HG02938 (cell line): ENCODE results near the gene LILRB1.
"Not testable (repeated sequence)": the region's sequence is repeated elsewhere in the genome, so short reads cannot be mapped to it uniquely, and the experiment has no call there.

Experiments used
- ATAC-seq: cut with Tn5 transposase; IDR thresholded peaks from one replicate; pipeline ENCODE4 v1.9.1; 2021; ENCODE audit warnings: mild to moderate bottlenecking, moderate library complexity; ENCODE audit not compliant: unreplicated experiment

The LILRB1 gene

DNA sequence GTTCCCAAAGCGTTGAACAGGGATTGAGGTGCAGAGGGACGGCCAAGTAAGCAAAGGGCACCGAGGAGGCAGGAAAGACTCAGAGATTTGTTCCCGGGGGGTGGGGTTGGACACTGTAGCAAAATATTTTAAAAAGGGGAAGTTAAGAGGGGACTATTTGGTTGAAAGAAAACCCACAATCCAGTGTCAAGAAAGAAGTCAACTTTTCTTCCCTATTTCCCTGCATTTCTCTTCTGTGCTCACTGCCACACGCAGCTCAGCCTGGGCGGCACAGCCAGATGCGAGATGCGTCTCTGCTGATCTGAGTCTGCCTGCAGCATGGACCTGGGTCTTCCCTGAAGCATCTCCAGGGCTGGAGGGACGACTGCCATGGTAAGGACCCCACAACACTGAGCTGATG lies at the start of gene LILRB1:
TSS of gene LILRB1 (plus strand) at position 223 of the 400 bp plus-strand sequence. CDS start 590 bp downstream, outside the sequence.
- ATAC-seq = not testable (repeated sequence)

DNA sequence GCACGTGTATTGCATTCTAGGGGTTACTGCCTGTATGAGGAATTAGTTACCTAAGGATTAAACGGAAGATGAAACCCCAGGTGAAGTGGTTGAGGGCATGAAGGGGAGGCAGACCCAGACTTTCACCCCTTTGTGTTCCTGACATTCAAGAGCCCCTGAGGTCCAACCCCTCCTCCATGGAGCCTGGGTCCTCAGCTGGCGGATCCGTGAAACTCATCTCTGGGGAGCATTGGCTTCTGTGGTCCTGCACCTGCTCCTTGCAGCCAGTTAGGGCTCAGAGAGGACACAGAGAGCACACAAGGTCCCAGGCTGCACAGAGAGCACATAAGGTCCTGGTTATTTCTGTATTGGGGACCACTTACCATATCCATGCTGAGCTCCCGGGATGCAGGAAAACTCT lies 43.9 kb upstream of the LILRB1 start:
- ATAC-seq = no peak

DNA sequence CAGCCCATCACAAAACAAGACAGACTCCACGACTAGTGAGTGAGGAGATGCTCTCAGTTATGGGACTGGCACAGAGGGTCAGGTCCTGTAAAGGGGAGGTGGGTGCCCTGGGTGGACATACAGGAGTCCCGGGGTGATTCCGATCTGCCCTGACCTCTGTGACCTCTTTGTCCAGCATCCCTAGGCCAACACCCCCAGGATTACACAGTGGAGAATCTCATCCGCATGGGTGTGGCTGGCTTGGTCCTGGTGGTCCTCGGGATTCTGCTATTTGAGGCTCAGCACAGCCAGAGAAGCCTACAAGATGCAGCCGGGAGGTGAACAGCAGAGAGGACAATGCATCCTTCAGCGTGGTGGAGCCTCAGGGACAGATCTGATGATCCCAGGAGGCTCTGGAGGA lies 43.3 kb upstream of the LILRB1 start:
- no peak for ATAC-seq

DNA sequence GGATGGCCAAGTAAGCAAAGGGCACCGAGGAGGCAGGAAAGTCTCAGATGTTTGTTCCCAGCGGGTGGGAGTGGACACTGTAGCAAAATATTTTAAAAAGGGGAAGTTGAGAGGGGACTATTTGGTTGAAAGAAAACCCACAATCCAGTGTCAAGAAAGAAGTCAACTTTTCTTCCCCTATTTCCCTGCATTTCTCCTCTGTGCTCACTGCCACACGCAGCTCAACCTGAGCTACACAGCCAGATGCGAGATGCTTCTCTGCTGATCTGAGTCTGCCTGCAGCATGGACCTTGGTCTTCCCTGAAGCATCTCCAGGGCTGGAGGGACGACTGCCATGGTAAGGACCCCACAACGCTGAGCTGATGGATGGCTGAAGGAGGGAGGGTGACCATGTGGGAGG lies 36.8 kb upstream of the LILRB1 start, which contains the start of gene LILRA1:
TSS of gene LILRA1 (plus strand) at position 188 of the 400 bp plus-strand sequence. CDS start 613 bp downstream, outside the sequence.
- not testable (repeated sequence) for ATAC-seq

DNA sequence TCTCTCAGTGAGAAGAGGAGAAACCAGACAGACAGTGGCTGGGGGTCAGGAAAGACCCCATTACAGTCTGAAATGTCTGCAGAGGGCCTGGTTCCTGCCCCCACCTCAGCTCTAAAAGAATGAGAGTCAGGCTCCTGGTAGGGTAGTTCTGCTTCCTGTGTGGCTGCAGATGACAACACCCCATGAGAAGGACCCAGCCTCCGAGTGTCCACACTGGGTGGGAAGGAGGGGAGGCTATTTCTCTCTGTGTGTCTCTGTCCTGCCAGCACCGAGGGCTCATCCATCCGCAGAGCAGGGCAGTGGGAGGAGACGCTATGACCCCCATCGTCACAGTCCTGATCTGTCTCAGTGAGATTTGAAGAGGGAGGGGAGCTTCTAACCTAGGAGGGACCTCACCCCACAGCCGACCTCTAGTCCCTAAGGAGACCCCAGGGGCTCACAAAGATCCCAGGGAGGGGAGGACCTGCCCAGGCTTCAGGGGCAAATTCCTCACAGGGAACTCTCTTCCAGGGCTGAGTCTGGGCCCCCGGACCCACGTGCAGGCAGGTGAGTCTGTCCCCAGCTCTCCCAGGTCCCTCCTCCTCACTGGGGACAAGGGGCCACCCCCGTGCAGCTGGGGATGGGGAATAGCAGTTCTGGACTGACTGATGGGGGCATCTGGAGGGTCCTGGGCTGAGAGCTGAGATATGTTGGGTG lies 36.2 kb upstream of the LILRB1 start:
- ATAC-seq = not testable (repeated sequence)

DNA sequence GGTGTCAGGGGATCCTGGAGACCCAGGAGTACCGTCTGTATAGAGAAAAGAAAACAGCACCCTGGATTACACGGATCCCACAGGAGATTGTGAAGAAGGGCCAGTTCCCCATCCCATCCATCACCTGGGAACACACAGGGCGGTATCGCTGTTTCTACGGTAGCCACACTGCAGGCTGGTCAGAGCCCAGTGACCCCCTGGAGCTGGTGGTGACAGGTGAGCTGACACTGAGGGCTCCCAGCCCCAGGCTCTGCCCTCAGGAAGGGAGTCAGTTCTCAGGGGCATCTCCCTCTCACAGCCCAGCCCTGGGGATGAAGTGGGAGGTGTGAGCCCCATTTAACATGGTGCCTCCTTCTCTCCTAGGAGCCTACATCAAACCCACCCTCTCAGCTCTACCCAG lies 35.5 kb upstream of the LILRB1 start:
- ATAC-seq = no peak

DNA sequence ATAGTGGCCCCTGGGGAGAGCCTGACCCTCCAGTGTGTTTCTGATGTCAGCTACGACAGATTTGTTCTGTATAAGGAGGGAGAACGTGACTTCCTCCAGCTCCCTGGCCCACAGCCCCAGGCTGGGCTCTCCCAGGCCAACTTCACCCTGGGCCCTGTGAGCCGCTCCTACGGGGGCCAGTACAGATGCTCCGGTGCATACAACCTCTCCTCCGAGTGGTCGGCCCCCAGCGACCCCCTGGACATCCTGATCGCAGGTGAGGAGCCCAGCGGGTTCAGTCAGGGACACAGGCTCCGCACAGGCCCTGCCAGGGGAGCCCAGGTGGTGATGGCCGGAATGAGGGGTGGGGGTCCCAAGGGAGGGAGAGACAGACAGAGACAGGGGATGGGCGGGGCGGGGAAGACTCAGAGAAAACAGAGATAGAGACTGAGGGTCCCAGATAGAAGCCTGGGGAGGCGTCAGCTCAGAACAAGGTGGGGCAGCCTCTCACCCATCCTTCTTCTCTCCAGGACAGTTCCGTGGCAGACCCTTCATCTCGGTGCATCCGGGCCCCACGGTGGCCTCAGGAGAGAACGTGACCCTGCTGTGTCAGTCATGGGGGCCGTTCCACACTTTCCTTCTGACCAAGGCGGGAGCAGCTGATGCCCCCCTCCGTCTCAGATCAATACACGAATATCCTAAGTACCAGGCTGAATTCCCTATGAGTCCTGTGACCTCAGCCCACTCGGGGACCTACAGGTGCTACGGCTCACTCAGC lies 34.4 kb upstream of the LILRB1 start:
- ATAC-seq = not testable (repeated sequence)

DNA sequence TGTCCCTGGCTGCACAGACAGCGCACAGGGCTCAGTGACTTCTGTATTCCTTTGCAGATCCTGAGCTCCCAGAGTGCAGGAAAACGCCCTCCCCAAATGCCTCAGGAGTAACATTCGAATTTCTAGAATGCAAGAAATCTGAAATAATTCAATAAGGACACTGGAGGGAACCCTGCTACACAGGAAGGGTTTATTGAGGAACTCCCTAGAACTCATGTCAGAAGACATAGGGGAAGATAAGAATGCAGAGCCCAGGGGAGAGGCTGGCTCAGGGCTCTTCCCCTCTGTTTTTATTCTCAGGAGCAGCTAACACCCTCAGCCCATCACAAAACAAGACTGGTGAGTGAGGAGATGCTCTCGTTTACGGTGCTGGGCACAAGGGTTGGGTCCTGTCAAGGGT lies 30.1 kb upstream of the LILRB1 start:
- no peak for ATAC-seq

DNA sequence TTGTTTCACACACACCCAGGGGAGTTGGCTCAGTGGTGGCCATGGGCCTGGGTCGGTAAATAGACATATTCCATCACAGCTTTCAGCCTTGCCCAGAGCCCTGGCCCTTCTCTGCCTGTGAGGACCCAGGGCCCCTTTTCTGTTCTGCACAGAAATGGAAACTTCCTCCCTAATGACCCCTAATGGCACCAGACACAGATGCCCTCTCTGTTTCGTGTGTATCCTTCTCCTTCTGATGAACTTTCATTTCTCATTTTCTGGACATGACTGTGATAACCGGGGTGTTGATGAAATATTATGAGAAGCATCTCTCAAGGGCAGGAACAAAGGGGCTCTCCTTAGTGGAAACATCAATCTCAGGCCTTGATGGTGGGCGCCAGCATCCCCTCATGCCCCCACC lies 24.1 kb upstream of the LILRB1 start:
- no peak for ATAC-seq

DNA sequence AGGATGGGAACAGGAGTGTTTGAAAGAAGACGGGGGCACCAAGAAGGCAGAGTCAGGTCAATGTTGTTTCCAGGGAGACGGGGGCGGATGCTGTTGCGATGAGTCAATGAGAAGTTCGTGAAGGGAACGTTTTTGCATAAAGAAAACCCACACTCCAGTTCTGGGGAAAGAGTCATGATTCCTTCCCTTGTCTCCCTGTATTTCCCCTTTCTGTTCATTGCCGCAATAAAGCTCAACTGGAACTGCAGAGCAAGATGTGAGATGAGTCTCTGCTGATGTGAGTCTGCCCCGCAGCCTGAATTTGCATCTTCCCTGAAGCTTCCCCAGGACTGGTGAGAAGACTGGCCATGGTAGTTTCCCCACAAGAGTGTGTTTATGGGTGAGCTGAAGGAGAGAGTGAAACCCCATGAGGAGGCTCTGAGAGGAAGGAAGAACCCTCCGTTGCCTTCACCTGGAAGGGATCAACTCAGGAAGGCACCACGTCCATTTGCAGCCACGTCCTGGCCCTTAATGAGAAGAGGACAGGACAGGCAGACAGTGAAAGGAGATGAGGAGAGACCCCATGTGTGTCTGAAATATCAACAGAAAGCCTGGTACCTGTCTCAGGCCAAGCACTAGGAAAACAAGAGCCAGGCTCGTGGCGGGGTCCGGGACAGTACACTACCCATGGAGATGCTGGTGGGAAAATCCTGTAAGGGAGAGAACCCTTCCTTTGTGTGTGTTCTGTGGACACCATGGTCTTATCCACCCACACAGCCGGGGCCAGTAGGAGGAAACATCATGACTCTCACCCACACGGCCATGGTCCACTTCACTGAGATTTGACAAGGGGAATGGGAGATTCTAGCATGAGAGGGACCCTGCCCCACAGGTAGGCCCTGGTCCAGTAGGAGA lies 23.1 kb upstream of the LILRB1 start:
- ATAC-seq = peak; percentile 60

DNA sequence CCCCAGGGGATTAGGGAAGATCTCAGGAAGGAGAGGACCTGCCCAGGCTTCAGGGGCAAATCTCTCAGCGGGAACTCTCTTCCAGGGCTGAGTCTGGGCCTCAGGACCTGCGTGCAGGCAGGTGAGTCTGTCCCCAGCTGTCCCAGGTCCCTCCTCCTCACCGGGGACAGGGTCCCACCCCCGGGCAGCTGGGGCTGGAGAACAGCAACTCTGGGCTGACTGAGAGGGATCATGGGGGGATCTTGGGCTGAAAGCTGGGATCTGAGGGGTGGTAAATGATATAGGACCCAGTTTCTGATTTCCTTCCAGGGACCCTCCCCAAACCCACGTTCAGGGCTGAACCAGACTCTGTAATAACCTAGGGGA lies 22.5 kb upstream of the LILRB1 start:
- ATAC-seq = no peak

DNA sequence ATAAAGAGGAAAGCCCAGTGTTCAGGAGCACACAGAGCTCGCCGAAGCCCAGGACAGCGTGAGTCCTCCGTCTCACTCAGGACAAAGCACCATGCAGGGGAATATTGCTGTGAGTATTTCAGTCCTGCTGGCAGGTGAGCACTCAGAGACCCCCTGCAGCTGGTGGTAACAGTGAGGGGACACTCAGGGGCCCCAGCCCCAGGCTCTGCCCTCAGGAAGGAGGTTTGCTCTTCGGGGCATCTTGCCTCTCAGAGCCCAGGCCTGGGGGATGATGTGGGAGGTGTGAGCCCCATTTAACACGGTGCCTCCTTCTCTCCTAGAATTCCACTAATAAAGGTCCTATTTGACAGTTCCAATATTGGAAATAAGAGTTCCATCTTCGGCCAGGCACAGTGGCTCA lies 22.1 kb upstream of the LILRB1 start:
- ATAC-seq = no peak

DNA sequence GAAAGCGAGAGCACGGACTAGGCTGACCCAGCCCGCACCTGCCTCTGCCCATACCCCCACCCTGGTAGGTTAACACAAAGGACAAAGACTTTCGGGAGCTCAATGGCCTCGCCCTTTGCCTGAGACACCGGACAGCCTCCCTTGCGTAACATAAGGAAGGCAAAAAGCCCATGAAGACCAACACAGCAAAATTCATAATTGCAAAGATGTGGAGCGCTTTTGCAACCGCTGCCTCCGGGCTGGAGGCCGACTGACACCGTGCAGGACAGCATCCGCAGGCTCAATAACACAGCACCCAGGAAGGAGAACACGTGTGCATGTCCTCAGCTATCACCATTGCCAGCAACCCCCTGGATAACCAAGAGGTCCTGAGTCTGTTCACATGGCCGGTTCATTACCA lies 21.5 kb upstream of the LILRB1 start:
- ATAC-seq = no peak

DNA sequence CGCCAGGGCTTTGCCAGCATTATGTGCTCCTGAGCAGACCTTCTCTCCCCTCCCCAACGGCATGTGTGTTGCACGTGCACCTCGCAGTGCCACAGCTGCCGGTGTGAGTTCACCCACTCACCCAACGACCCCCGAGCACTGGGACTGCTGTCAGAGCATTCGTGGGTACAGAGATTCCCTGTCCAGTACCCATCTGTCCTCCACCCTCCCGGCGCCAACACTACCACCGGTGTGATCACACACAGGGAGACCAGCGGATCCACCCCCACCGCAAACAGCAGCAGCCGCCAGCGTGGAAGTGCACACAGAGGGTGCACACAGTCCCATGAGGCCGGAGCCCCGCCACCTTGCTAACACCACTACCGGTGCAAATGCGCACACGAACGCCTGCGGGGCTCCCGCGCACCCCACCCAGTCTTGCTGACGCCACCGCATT lies 20.9 kb upstream of the LILRB1 start:
- ATAC-seq = no peak

DNA sequence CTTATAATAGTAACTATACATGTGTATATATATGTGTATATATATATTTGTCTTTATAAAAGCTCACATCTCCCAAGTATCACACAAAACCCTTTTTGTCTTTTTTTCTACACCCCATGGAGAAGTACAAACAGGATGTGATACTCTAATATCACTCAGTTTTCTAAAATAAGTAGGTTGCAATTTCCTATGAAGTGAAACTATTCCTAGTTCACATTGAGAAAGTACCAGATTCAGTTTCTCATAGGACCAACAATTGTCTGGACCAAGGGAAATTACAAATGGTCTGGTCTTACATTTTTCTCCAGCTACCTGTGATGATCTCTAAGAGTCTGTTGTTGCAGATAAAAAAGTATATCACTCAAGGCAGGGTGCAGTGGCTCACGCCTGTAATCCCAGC lies 17.9 kb upstream of the LILRB1 start:
- no peak for ATAC-seq

DNA sequence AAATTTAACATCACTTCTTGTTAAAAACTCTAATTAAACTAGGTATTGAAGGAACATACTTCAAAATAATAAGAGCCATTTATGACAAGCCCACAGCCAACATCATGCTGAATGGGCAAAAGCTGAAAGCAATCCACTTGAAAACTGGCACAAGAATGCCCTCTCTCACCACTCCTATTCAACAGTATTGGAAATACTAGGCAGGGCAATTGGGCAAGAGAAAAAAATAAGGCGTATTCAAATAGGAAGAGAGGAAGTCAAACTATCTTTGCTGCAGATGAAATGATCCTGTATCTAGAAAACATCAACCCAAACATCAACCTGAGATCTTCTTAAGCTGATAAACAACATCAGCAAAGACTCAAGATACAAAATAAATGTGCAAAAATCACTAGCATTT lies 15.6 kb upstream of the LILRB1 start:
- no peak for ATAC-seq

DNA sequence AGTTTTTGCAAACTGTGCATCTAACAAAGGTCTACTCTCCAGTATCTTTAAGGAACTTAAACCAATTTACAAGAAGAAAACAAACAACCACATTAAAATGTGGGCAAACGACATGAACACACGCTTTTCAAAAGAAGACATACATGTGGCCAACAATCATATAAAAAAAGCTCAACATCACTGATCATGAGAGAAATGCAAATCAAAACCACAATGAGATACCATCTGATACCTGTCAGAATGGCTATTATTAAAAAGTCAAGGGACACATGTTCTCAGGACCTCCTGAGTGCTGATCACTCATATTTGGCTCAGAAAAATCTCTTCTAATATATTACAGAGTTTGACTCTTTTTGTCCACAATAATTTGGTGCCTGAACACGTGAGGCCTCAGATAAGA lies 14.2 kb upstream of the LILRB1 start:
- ATAC-seq = no peak

DNA sequence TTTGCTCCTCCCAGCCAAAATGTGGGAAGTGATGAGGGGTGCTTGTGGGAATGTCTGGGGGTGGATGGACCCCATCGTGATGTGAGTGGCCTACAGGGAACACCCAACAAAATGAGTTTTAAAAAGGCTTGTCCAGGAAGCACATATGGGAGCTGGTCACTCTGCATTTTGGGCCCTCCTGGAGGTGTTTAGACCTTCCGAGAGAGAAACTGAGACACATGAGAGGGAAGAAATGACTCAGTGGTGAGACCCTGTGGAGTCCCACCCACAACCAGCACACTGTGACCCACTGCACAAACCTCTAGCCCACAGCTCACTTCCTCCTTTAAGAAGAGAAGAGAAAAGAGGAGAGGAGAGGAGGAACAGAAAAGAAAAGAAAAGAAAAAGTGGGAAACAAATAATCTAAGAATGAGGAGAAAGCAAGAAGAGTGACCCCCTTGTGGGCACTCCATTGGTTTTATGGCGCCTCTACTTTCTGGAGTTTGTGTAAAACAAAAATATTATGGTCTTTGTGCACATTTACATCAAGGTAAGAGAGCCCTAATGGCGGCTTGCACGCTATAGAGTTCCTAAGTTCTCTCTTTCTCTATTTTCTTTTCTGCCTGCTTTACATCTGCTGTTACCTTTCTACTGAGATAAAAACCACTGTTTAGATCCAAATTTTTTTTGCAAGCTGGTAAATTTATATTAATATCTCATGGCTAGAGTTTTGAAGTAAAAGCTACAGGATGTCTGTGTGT lies 13.3 kb upstream of the LILRB1 start:
- peak; percentile 85 for ATAC-seq

DNA sequence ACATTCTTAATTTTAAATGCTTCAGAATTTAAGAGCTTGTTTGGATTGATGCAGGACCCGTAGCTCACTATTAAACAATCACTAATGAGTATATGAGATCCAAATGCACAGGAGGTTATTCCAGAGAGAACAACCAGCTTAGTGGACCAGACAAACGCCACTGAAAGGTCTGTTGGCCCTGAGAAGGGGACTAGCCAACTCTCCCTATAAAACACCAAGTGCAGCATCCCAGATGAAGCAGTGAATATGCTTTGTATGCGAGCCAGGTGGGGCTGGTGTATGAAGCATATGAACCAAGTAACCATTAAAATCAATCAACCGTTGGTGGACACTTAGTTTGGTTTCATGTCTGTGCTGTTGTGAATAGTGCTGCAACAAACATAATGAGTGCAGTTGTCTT lies 9.8 kb upstream of the LILRB1 start:
- ATAC-seq = no peak

DNA sequence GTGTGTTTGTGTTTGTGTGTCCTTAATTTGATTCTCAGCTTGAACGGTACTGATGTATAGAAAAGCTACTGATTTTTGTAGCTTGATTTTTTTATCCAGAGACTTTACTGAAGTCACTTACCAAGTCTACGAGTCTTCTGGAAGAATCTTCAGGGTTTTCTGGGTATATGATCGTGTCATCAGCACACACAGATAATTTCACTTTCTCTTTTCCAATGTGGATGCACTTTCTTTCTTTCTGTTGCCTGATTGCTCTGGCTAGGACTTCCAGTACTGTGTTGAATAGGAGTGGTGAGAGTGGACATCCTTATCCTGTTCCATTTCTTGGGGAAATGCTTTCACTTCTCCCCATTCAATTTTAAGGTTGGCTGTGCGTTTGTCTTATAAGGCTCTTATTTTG lies 7.9 kb upstream of the LILRB1 start:
- no peak for ATAC-seq

DNA sequence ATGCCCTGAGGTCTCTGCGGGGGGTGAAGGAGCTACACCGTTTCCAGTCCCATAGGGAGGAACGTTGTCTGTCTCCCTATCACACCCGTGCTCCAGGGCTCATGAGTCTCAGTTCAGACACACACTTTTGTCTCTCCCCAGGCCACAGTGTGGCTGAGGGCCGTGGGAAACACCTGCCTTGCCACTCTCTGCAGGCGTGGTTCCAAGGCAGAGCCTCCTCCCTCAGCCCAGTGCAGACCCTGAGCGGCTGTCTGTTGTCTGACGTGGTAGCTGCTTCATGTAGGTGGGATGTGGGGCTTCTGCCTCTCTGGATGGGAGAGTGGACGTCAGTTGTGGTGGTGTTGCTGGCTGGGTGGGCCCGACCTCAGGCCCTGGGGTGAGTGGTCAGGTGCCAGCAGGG lies 6.0 kb upstream of the LILRB1 start:
- ATAC-seq = not testable (repeated sequence)
